GM12874 (cell line): ENCODE data around the gene CDKL1.

Experiments
- TF ChIP-seq, protein P1 (sequence below): IDR thresholded peaks from 2 replicates; pipeline ENCODE4 v1.5.1; 2011; ENCODE audit warnings: low read depth, mild to moderate bottlenecking, control low read depth, low read length, moderate library complexity; ENCODE audit not compliant: insufficient read depth

CDKL1 gene

DNA sequence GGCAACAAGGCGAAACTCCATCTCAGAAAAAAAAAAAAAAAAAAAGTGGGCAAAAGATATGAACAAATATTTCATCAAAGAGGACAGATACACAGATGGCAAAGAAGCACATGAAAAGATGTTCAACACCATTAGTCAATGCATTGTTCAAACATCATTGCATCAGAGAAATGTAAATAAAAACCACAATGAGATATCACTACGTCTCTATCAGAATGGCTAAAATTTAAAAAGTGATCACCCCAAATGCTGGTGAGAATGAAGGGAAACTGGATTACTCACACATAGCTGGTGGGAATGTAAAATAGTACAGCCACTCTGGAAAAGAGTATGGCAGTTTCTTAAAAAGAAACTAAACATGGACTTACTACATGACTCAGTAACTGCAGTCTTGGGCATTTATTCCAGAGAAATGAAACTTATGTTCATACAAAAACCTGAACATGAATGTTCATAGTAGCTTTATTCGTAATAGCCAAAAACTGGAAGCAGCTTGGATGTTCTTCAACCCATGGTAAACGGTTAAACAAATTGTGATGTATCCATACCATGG is 88.2 kb downstream of the CDKL1 start:
- TF ChIP-seq, protein P1, sequence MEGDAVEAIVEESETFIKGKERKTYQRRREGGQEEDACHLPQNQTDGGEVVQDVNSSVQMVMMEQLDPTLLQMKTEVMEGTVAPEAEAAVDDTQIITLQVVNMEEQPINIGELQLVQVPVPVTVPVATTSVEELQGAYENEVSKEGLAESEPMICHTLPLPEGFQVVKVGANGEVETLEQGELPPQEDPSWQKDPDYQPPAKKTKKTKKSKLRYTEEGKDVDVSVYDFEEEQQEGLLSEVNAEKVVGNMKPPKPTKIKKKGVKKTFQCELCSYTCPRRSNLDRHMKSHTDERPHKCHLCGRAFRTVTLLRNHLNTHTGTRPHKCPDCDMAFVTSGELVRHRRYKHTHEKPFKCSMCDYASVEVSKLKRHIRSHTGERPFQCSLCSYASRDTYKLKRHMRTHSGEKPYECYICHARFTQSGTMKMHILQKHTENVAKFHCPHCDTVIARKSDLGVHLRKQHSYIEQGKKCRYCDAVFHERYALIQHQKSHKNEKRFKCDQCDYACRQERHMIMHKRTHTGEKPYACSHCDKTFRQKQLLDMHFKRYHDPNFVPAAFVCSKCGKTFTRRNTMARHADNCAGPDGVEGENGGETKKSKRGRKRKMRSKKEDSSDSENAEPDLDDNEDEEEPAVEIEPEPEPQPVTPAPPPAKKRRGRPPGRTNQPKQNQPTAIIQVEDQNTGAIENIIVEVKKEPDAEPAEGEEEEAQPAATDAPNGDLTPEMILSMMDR: no peak

DNA sequence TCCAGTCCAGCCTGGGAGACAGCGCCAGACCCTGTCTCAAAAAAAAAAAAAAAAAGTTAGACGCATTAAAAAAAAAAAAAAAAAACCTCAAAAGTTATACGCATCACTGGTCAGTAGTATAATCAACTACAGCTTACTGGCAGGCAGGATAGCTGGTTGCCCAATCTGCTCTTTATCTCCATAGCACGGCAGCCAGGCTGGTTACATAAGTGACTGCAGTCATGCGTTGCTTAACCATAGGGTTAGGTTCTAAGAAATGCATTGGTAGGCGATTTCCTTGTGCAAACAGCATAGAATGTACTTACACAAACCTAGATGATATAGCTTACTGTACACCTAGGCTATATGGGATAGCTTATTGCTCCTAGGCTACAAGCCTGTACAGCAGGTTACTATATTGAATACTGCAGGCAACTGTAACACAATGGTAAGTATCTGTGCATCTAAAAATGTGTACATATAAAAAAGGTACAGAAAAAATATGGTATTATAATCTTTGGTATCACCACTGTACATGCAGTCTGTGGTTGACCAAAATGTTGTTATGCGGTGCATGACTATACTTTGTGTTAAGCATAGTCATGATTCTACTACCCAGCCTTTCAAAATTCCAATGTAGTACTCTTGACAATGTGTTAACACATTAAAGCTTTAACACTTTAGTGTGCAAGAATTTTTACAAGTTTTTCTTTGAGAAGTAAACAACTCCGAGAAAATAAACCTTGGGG is 92.8 kb downstream of the CDKL1 start:
- TF ChIP-seq, protein P1: no peak

DNA sequence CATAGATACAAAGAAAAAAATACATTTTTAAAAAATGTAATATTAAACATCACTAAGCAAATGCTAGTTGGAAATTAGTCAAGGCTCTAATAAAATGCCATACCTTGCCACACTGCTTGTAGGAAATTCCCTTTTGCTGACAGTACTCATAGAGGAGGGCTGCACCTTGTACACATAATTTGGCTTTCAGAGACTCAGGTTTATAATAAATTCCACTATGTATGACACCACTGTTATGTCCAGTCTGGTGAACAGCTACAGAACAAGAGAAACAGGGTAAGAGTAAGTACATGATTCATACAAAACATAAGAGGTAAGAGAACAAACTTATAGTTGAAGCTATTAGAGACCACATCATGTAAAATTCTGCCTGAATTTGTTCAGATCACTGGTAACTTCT is 94.8 kb downstream of the CDKL1 start:
- TF ChIP-seq, protein P1: no peak

DNA sequence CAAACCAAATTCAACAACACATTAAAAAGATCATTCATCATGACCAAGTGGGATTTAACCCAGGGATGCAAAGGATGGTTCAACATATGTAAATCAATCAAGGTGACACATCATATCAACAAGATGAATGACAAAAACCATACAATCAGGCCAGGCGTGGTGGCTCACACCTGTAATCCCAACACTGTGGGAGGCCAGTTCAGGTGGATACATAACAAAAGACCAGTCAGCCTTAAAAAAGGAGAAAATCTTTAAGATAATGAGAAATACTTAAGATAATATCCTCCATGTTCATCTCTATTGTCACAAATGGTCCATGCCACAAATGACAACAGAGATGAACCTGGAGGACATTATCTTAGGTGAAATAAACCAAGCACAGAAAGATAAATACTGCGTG is 97.1 kb downstream of the CDKL1 start:
- TF ChIP-seq, protein P1: no peak

DNA sequence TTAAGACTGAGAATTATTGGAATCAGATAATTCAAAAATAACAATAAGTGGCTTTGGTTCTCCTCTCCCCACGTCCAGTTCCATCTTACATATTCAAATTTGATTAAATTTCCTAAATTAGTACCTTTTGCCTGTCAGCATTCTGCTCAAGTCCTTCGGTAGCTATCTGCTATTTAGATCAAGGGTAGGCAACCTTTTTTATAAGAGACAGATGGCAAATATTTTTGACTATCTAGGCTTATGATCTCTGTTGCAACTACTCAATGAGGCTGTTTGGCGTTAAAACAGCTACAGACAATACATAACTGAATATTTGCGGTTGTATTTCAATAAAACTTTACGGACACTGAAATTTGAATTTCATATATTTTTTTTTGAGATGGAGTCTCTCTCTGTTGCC is 106.4 kb downstream of the CDKL1 start:
- TF ChIP-seq, protein P1: no peak

DNA sequence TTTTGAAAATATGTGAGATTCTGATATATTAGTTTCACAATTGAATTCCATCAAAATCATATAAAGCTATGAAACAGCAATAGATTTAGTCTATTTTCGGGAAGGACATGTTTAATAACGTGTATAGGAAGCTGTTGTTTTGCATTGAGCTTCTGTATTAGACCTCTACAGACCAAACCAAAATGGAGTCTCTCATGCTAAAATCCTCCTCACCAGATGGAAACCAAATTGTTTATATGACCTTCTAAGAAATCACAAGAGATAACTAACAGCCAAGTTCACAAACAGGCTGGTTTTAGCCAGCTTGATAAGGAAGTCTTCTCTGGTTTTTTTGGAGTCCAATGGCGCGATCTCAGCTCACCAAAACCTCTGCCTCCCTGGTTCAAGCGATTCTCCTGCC is 108.5 kb downstream of the CDKL1 start:
- TF ChIP-seq, protein P1: no peak

DNA sequence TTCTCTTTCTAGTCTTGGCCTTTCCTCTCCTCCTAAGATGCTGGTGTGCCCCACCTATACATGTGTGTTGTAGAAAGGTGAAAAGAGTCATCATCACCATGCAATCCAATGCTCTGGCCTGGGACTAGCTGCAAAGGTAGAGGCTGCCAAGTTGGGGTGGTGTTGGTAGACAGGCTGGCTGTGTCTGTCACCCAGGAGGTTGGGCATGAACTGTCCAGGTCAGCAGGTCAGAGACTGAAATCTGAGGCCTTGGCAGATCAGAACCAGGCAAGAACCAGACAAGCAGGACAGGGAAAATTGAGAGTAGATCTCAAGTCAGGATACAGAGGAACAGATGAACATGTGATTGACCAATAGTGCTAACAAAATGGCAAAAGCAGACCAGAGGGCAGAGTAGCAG is 110.8 kb downstream of the CDKL1 start:
- TF ChIP-seq, protein P1: no peak
